IPS DF 6.9 (cell line): ENCODE data around the gene KIAA1217.

Source experiments
- DNase-seq: peaks from one replicate; pipeline ENCODE4 v3.0.0-alpha.2; 2013; ENCODE audit warnings: low read depth, low spot score
- H3K27ac ChIP-seq: one replicate; pipeline ENCODE4 v1.5.1; 2013; ENCODE audit warnings: low read length, control low read depth
- H3K27me3 ChIP-seq: 2 replicates; pipeline ENCODE4 v1.6.1; 2013; ENCODE audit warnings: mild to moderate bottlenecking, low read length; ENCODE audit not compliant: control insufficient read depth, insufficient read depth
- H3K36me3 ChIP-seq: 2 replicates; pipeline ENCODE4 v1.6.1; 2013; ENCODE audit warnings: low read length; ENCODE audit not compliant: control insufficient read depth, insufficient read depth
- H3K4me1 ChIP-seq: 2 replicates; pipeline ENCODE4 v1.6.1; 2013; ENCODE audit warnings: low read length; ENCODE audit not compliant: control insufficient read depth, insufficient read depth
- H3K4me3 ChIP-seq: 2 replicates; pipeline ENCODE4 v1.5.1; 2013; ENCODE audit warnings: mild to moderate bottlenecking, low read length
- H3K9me3 ChIP-seq: 2 replicates; pipeline ENCODE4 v1.6.1; 2013; ENCODE audit warnings: low read length, inconsistent platforms; ENCODE audit not compliant: control insufficient read depth, insufficient read depth
- WGBS: extraction: QIAGEN DNeasy Blood & Tissue Kit; methylation state at CpG from one replicate; pipeline ENCODE4 v1.1.7; 2013; ENCODE audit warnings: mixed read lengths, missing lambda C conversion rate; ENCODE audit not compliant: insufficient read length, insufficient coverage; 5-methylcytosine and 5-hydroxymethylcytosine counted together

The KIAA1217 gene

GRCh38 chr10:24394461-24395190 is 185.7 kb downstream of the KIAA1217 start:
- Histone ChIP-seq H3K27ac (no peak overlapping the region), H3K36me3 (no peaks in the 10 kb centered on the region)

GRCh38 chr10:24396396-24396795 is 187.5 kb downstream of the KIAA1217 start:
- 100% methylated on average over 1 of the region's 4 CpGs for WGBS
- Histone ChIP-seq H3K4me1 (no peaks in the 10 kb centered on the region), H3K27ac (no peak overlapping the region), H3K9me3 (no peaks in the 10 kb centered on the region), H3K4me3 (no peak overlapping the region), H3K36me3 (no peaks in the 10 kb centered on the region), H3K27me3 (no peaks in the 10 kb centered on the region)
- DNase-seq, result no peak

More at GRCh38 chr10:24394461-24395190, 185.7 kb downstream of the KIAA1217 start:
- Histone ChIP-seq H3K4me3 (no peak overlapping the region), H3K9me3 (no peaks in the 10 kb centered on the region), H3K27me3 (no peaks in the 10 kb centered on the region), H3K4me1 (no peaks in the 10 kb centered on the region)
- DNase-seq, result no peak
- WGBS, result no CpG with 5 or more reads among the region's 9 CpGs

- WGBS, result no CpG with 5 or more reads among the region's 2 CpGs
- Histone ChIP-seq H3K4me3 (no peak overlapping the region), H3K36me3 (no peaks in the 10 kb centered on the region), H3K27ac (no peak overlapping the region), H3K9me3 (no peaks in the 10 kb centered on the region), H3K4me1 (no peaks in the 10 kb centered on the region), H3K27me3 (no peaks in the 10 kb centered on the region)
- DNase-seq, result no peak
Observed at GRCh38 chr10:24397662-24398061, 188.7 kb downstream of the KIAA1217 start.

GRCh38 chr10:24404567-24404966 is 195.6 kb downstream of the KIAA1217 start:
- H3K4me3 ChIP-seq, result no peak overlapping the region
- no peaks in the 10 kb centered on the region for H3K9me3 ChIP-seq
- no peak for DNase-seq
- no peaks in the 10 kb centered on the region for H3K36me3 ChIP-seq
- no peak overlapping the region for H3K27ac ChIP-seq
- H3K4me1 ChIP-seq, result no peaks in the 10 kb centered on the region
- WGBS, result no CpG with 5 or more reads among the region's 3 CpGs
- no peaks in the 10 kb centered on the region for H3K27me3 ChIP-seq

GRCh38 chr10:24405635-24406034 is 196.7 kb downstream of the KIAA1217 start:
- H3K4me1 ChIP-seq, result no peaks in the 10 kb centered on the region; the same call in 1 of the 2 replicates
- no peak for DNase-seq
- no CpG with 5 or more reads among the region's 1 CpG for WGBS
- no peak overlapping the region for H3K27ac ChIP-seq
- no peak overlapping the region for H3K4me3 ChIP-seq
- H3K27me3 ChIP-seq, result no peaks in the 10 kb centered on the region
- no peaks in the 10 kb centered on the region for H3K9me3 ChIP-seq
- H3K36me3 ChIP-seq, result no peaks in the 10 kb centered on the region

GRCh38 chr10:24406809-24407483 is 198.0 kb downstream of the KIAA1217 start:
- H3K36me3 ChIP-seq, result no peaks in the 10 kb centered on the region
- no peaks in the 10 kb centered on the region; the same call in 1 of the 2 replicates for H3K4me1 ChIP-seq
- no peaks in the 10 kb centered on the region for H3K9me3 ChIP-seq
- H3K27ac ChIP-seq, result no peak overlapping the region
- no peak overlapping the region for H3K4me3 ChIP-seq
- H3K27me3 ChIP-seq, result no peaks in the 10 kb centered on the region
- no CpG with 5 or more reads among the region's 12 CpGs for WGBS
- no peak for DNase-seq

- no peak overlapping the region for H3K4me3 ChIP-seq
- no peaks in the 10 kb centered on the region for H3K9me3 ChIP-seq
- no peaks in the 10 kb centered on the region; the same call in 1 of the 2 replicates for H3K4me1 ChIP-seq
- no peak for DNase-seq
- H3K36me3 ChIP-seq, result no peaks in the 10 kb centered on the region
- H3K27me3 ChIP-seq, result no peaks in the 10 kb centered on the region
- no peak overlapping the region for H3K27ac ChIP-seq
Observed at GRCh38 chr10:24407928-24408327, 199.0 kb downstream of the KIAA1217 start.

GRCh38 chr10:24408365-24408764 is 199.4 kb downstream of the KIAA1217 start:
- Histone ChIP-seq H3K9me3 (no peaks in the 10 kb centered on the region), H3K4me1 (no peaks in the 10 kb centered on the region; the same call in 1 of the 2 replicates), H3K27ac (no peak overlapping the region), H3K4me3 (no peak overlapping the region), H3K36me3 (no peaks in the 10 kb centered on the region), H3K27me3 (no peaks in the 10 kb centered on the region)
- no peak for DNase-seq
- WGBS, result no CpG with 5 or more reads among the region's 2 CpGs

- Histone ChIP-seq H3K27ac (no peak overlapping the region), H3K27me3 (no peaks in the 10 kb centered on the region)
- no peak for DNase-seq
Observed at GRCh38 chr10:24414597-24414996, 205.7 kb downstream of the KIAA1217 start.

GRCh38 chr10:24415455-24416125 is 206.7 kb downstream of the KIAA1217 start:
- Histone ChIP-seq H3K9me3 (no peaks in the 10 kb centered on the region), H3K36me3 (no peaks in the 10 kb centered on the region), H3K4me1 (peaks cover 1% of the 10 kb centered on the region; the same call in 1 of the 2 replicates), H3K27ac (no peak overlapping the region), H3K27me3 (no peaks in the 10 kb centered on the region), H3K4me3 (no peak overlapping the region)
- DNase-seq, result no peak
- no CpG with 5 or more reads among the region's 5 CpGs for WGBS

More at GRCh38 chr10:24414597-24414996, 205.7 kb downstream of the KIAA1217 start:
- no CpG with 5 or more reads among the region's 6 CpGs for WGBS
- H3K36me3 ChIP-seq, result no peaks in the 10 kb centered on the region
- peaks cover 1% of the 10 kb centered on the region; the same call in 1 of the 2 replicates for H3K4me1 ChIP-seq
- no peak overlapping the region for H3K4me3 ChIP-seq
- no peaks in the 10 kb centered on the region for H3K9me3 ChIP-seq
